GM12891 (cell line): Measurements from ENCODE around the gene PSME3.
"Not testable (repeated sequence)": the region's sequence is repeated elsewhere in the genome, so short reads cannot be mapped to it uniquely, and the experiment has no call there.

ENCODE experiments used
- DNase-seq: peaks from one replicate; pipeline ENCODE4 v3.0.0; 2011; ENCODE audit warnings: low spot score; ENCODE audit not compliant: insufficient read length
- FAIRE-seq: peaks from 2 replicates; lab custom pipeline; 2011; peaks lifted over from hg19 to GRCh38; lab: Jason Lieb, UNC
- PAX5 ChIP-seq: IDR thresholded peaks from 2 replicates; pipeline ENCODE4 v1.6.1; 2011; ENCODE audit warnings: low read length, moderate library complexity, mild to moderate bottlenecking; ENCODE audit not compliant: insufficient read depth, severe bottlenecking
- POLR2A ChIP-seq: IDR thresholded peaks from 2 replicates; pipeline ENCODE4 v1.6.1; 2011; ENCODE audit warnings: low read depth, low read length, control low read depth
- POLR2AphosphoS5 ChIP-seq: IDR thresholded peaks from 2 replicates; pipeline ENCODE4 v1.6.1; 2011; ENCODE audit warnings: low read depth, low read length, control low read depth
- POU2F2 ChIP-seq: IDR thresholded peaks from 2 replicates; pipeline ENCODE4 v1.6.1; 2011; ENCODE audit warnings: low read depth, mild to moderate bottlenecking, control low read depth, low read length, moderate library complexity
- SPI1 ChIP-seq: IDR thresholded peaks from 2 replicates; pipeline ENCODE4 v1.6.1; 2011; ENCODE audit warnings: low read depth, low read length, control low read depth
- TAF1 ChIP-seq: IDR thresholded peaks from 2 replicates; pipeline ENCODE4 v1.6.1; 2011; ENCODE audit warnings: low read depth, low read length, control low read depth

PSME3 gene

GRCh38 chr17:42849451-42850181 lies 16.4 kb downstream of the PSME3 start:
- no peak for TF ChIP-seq SPI1
- DNase-seq (no peak), FAIRE-seq (peak; percentile 50)

- TF ChIP-seq PAX5 = no peak
- TF ChIP-seq POLR2AphosphoS5 = no peak
- no peak for TF ChIP-seq POU2F2
- no peak for TF ChIP-seq TAF1
- no peak for TF ChIP-seq POLR2A
- no peak for TF ChIP-seq SPI1
- DNase-seq = no peak
- no peak for FAIRE-seq
Observed at GRCh38 chr17:42850954-42851353, 17.8 kb downstream of the PSME3 start, which contains the start of gene AOC3. Gene AOC3 (plus strand): TSS chr17:42851199. CDS start chr17:42851344, 145 bp downstream.

- not testable (repeated sequence) for DNase-seq, FAIRE-seq
Observed at GRCh38 chr17:42851371-42852240, 18.4 kb downstream of the PSME3 start.

GRCh38 chr17:42852351-42852750 lies 19.2 kb downstream of the PSME3 start:
- FAIRE-seq = no peak
- DNase-seq = no peak
- TF ChIP-seq PAX5 (no peak), POLR2A (no peak), TAF1 (no peak), POLR2AphosphoS5 (no peak), SPI1 (no peak), POU2F2 (no peak)

- DNase-seq = no peak
- TF ChIP-seq PAX5 (no peak), POLR2A (no peak), TAF1 (no peak), POLR2AphosphoS5 (no peak), POU2F2 (no peak), SPI1 (no peak)
- FAIRE-seq = no peak
Observed at GRCh38 chr17:42853004-42853403, 19.8 kb downstream of the PSME3 start.

- no peak for TF ChIP-seq POU2F2
- TF ChIP-seq TAF1 = no peak
- no peak for TF ChIP-seq SPI1
- no peak for TF ChIP-seq POLR2AphosphoS5
- no peak for TF ChIP-seq PAX5
- TF ChIP-seq POLR2A = no peak
- DNase-seq (no peak), FAIRE-seq (no peak)
Observed at GRCh38 chr17:42853597-42853967, 20.4 kb downstream of the PSME3 start.

- no peak for DNase-seq
- TF ChIP-seq POLR2A (no peak), TAF1 (no peak), POLR2AphosphoS5 (no peak), SPI1 (no peak), PAX5 (no peak), POU2F2 (no peak)
- FAIRE-seq = no peak
Observed at GRCh38 chr17:42853968-42854790, 21.0 kb downstream of the PSME3 start.

GRCh38 chr17:42855048-42855596 lies 21.9 kb downstream of the PSME3 start:
- TF ChIP-seq SPI1 (no peak), TAF1 (no peak), POLR2AphosphoS5 (no peak), POLR2A (no peak), POU2F2 (no peak), PAX5 (no peak)
- FAIRE-seq (no peak), DNase-seq (no peak)

- not testable (repeated sequence) for FAIRE-seq, DNase-seq
Observed at GRCh38 chr17:42856093-42856492, 22.9 kb downstream of the PSME3 start.

- not testable (repeated sequence) for FAIRE-seq
Observed at GRCh38 chr17:42856516-42856915, 23.3 kb downstream of the PSME3 start.

More at GRCh38 chr17:42856516-42856915, 23.3 kb downstream of the PSME3 start:
- DNase-seq = not testable (repeated sequence)
